ENCODE data around the gene ISM1. TPM values are rescaled to one million over a fixed set of nuclear protein-coding genes. Genes with fewer than 3 reads are reported as not detected.

Gene ISM1
- total and polyA plus RNA-seq, 2 of the 13 experiments (the other 11 are each of a cell fraction or from before 2014, with no cell fraction given) = 0.40 to 1.4 TPM

- TF ChIP-seq ZBTB34 (CRISPR knock-in tag; IDR thresholded peaks at IDR 0.05) (0 out of 2 replicates have a peak, but pooled peaks have one; percentile 28), SP5 (CRISPR knock-in tag; IDR thresholded peaks at IDR 0.05; ENCODE audit: borderline replicate concordance, low read depth) (no peak), LRRFIP1 (CRISPR knock-in tag; conservative IDR thresholded peaks at IDR 0.05) (no peak), ZNF549 (CRISPR knock-in tag; IDR thresholded peaks at IDR 0.05) (no peak), STAT5B (CRISPR knock-in tag; IDR thresholded peaks at IDR 0.05) (no peak), KMT2A (CRISPR knock-in tag; IDR thresholded peaks at IDR 0.05) (0 out of 2 replicates have a peak, but pooled peaks have one; percentile 22), ZC3H13 (CRISPR knock-in tag; IDR thresholded peaks at IDR 0.05) (no peak), ZNF33A (CRISPR knock-in tag; IDR thresholded peaks at IDR 0.05; ENCODE audit: borderline replicate concordance) (no peak), ZC3H4 (CRISPR knock-in tag; IDR thresholded peaks at IDR 0.05; ENCODE audit: borderline replicate concordance) (no peak; the same call in 1 of the 2 replicates), HMG20A (CRISPR knock-in tag; IDR thresholded peaks at IDR 0.05; ENCODE audit: borderline replicate concordance) (peak; percentile 46; the same call in 1 of the 2 replicates), NR2F6 (IDR thresholded peaks at IDR 0.05) (0 out of 2 replicates have a peak, but pooled peaks have one; percentile 34), NR2F6 (CRISPR knock-in tag; IDR thresholded peaks at IDR 0.05) (0 out of 2 replicates have a peak, but pooled peaks have one; percentile 16), SSRP1 (CRISPR knock-in tag; IDR thresholded peaks at IDR 0.05) (0 out of 2 replicates have a peak, but pooled peaks have one; percentile 6), SNAPC4 (CRISPR knock-in tag; IDR thresholded peaks at IDR 0.05) (0 out of 2 replicates have a peak, but pooled peaks have one; percentile 29), FOSL2 (CRISPR knock-in tag; IDR thresholded peaks at IDR 0.05) (peak; percentile 86), ZNF776 (CRISPR knock-in tag; IDR thresholded peaks at IDR 0.05) (no peak)
- TF ChIP-seq, protein P1, sequence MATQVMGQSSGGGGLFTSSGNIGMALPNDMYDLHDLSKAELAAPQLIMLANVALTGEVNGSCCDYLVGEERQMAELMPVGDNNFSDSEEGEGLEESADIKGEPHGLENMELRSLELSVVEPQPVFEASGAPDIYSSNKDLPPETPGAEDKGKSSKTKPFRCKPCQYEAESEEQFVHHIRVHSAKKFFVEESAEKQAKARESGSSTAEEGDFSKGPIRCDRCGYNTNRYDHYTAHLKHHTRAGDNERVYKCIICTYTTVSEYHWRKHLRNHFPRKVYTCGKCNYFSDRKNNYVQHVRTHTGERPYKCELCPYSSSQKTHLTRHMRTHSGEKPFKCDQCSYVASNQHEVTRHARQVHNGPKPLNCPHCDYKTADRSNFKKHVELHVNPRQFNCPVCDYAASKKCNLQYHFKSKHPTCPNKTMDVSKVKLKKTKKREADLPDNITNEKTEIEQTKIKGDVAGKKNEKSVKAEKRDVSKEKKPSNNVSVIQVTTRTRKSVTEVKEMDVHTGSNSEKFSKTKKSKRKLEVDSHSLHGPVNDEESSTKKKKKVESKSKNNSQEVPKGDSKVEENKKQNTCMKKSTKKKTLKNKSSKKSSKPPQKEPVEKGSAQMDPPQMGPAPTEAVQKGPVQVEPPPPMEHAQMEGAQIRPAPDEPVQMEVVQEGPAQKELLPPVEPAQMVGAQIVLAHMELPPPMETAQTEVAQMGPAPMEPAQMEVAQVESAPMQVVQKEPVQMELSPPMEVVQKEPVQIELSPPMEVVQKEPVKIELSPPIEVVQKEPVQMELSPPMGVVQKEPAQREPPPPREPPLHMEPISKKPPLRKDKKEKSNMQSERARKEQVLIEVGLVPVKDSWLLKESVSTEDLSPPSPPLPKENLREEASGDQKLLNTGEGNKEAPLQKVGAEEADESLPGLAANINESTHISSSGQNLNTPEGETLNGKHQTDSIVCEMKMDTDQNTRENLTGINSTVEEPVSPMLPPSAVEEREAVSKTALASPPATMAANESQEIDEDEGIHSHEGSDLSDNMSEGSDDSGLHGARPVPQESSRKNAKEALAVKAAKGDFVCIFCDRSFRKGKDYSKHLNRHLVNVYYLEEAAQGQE (IDR thresholded peaks at IDR 0.05; ENCODE audit: borderline replicate concordance in 1 of 2, low read depth in 1 of 2, low read length in 2 of 2) = peak in 1 of 2 experiments; percentile 32; a peak in 1 of 4 replicates
These were observed 115.4 kb downstream of the ISM1 start (continued) for GRCh38 chr20:13336308-13337089.

Measured in HepG2 (cell line).